SU-DHL-6 (cell line): ENCODE data around the gene OAS3.

Source experiments
- H2AFZ ChIP-seq: fragments of 200-600 bp; sonication (generic); 2 replicates; pipeline ENCODE4 v1.6.1; 2014; ENCODE audit warnings: low read depth, mild to moderate bottlenecking, moderate library complexity, mixed read lengths, antibody characterized with exemption, low read length; ENCODE audit not compliant: severe bottlenecking
- H3F3A ChIP-seq: fragments of 200-600 bp; shearing (Covaris generic); 2 replicates; pipeline ENCODE4 v1.6.0; 2016; ENCODE audit warnings: antibody characterized with exemption, mild to moderate bottlenecking; ENCODE audit not compliant: insufficient read depth
- H3K27ac ChIP-seq: fragments of 200-600 bp; sonication (generic); 2 replicates; pipeline ENCODE4 v1.5.1; 2016; ENCODE audit warnings: low read depth, mild to moderate bottlenecking, low read length, moderate library complexity, mixed read lengths
- H3K27me3 ChIP-seq: fragments of 200-600 bp; sonication (generic), shearing (Covaris generic); 2 replicates; pipeline ENCODE4 v1.6.0; 2014; ENCODE audit warnings: mild to moderate bottlenecking, low read length
- H3K36me3 ChIP-seq: fragments of 200-600 bp; sonication (generic); 2 replicates; pipeline ENCODE4 v1.6.1; 2014; ENCODE audit warnings: mild to moderate bottlenecking, low read length, mixed read lengths
- H3K4me2 ChIP-seq: fragments of 300-600, 200-600 bp; shearing (Covaris generic), sonication (generic); 2 replicates; pipeline ENCODE4 v1.6.0; 2014; ENCODE audit warnings: low read length, low read depth, mild to moderate bottlenecking; ENCODE audit not compliant: poor library complexity, severe bottlenecking
- H3K4me3 ChIP-seq: fragments of 200-600 bp; sonication (generic); 2 replicates; pipeline ENCODE4 v1.5.1; 2014; ENCODE audit warnings: antibody characterized with exemption, low read length, mild to moderate bottlenecking, mixed read lengths; ENCODE audit not compliant: insufficient read depth, poor library complexity, severe bottlenecking
- H3K79me2 ChIP-seq: fragments of 200-600 bp; sonication (generic); 2 replicates; pipeline ENCODE4 v1.6.1; 2014; ENCODE audit warnings: mild to moderate bottlenecking, low read length, moderate library complexity; ENCODE audit not compliant: insufficient read depth
- H3K9ac ChIP-seq: fragments of 200-600 bp; sonication (generic); 2 replicates; pipeline ENCODE4 v1.7.0; 2014; ENCODE audit warnings: mild to moderate bottlenecking, low read length
- H3K9me2 ChIP-seq: fragments of 200-600 bp; sonication (generic); replicated peaks from 2 replicates; pipeline ENCODE4 v1.6.1; 2014; ENCODE audit warnings: low read length; ENCODE audit not compliant: insufficient read depth
- H3K9me3 ChIP-seq: fragments of 200-600 bp; sonication (generic); 2 replicates; pipeline ENCODE4 v1.6.1; 2014; ENCODE audit warnings: low read length, mixed read lengths; ENCODE audit not compliant: insufficient read depth
- H4K20me1 ChIP-seq: fragments of 200-600 bp; sonication (generic); 2 replicates; pipeline ENCODE4 v1.6.1; 2014; ENCODE audit warnings: low read depth, mild to moderate bottlenecking, antibody characterized with exemption, low read length, moderate library complexity, mixed read lengths
- CTCF ChIP-seq: fragments of 200-600 bp; sonication (generic); IDR thresholded peaks from one replicate; pipeline ENCODE4 v1.5.1; 2017; ENCODE audit warnings: antibody characterized with exemption, mild to moderate bottlenecking, low read length, moderate library complexity; ENCODE audit not compliant: insufficient read depth, poor library complexity, severe bottlenecking
- EZH2phosphoT487 ChIP-seq: fragments of 200-600 bp; sonication (generic), shearing (Covaris generic); conservative IDR thresholded peaks from 2 replicates; pipeline ENCODE4 v1.6.1; 2018; ENCODE audit warnings: mild to moderate bottlenecking, antibody characterized with exemption, low read length, moderate library complexity, mixed read lengths

OAS3 gene

GRCh38 chr12:112906712-112907414 lies 31.4 kb upstream of the OAS3 start, which contains the start of gene OAS1:
TSS of gene OAS1 (plus strand) at chr12:112906962. CDS start at chr12:112907040, 78 bp downstream.
- Histone ChIP-seq H3K9me2 (no peaks in the 10 kb centered on the region), H3K9ac (peak within 1 kb of the TSS; percentile 51), H2AFZ (no peak within 1 kb of the TSS), H3K79me2 (peaks cover 7% of the 10 kb centered on the region; the same call in 1 of the 2 replicates), H3K27ac (peak within 1 kb of the TSS; percentile 87), H3K27me3 (no peaks in the 10 kb centered on the region), H3F3A (no peaks in the 10 kb centered on the region), H4K20me1 (no peaks in the 10 kb centered on the region), H3K36me3 (0 out of 2 replicates have a peak, but pooled peaks cover 3% of the 10 kb centered on the region), H3K4me2 (peak within 1 kb of the TSS; percentile 65), H3K9me3 (no peaks in the 10 kb centered on the region), H3K4me3 (peak within 1 kb of the TSS; percentile 51)
- no peak for TF ChIP-seq EZH2phosphoT487
- TF ChIP-seq CTCF = no peak

- no peaks in the 10 kb centered on the region for H3K9me2 ChIP-seq
- H3K36me3 ChIP-seq = 0 out of 2 replicates have a peak, but pooled peaks cover 4% of the 10 kb centered on the region
- peaks cover 7% of the 10 kb centered on the region; the same call in 1 of the 2 replicates for H3K79me2 ChIP-seq
- H4K20me1 ChIP-seq = no peaks in the 10 kb centered on the region
- H3F3A ChIP-seq = no peaks in the 10 kb centered on the region
- H3K9me3 ChIP-seq = peaks cover 2% of the 10 kb centered on the region; the same call in 1 of the 2 replicates
- peak overlapping the region; percentile 65 for H3K4me2 ChIP-seq
- peak overlapping the region; percentile 51 for H3K4me3 ChIP-seq
- H3K27me3 ChIP-seq = no peaks in the 10 kb centered on the region
- H3K27ac ChIP-seq = peak overlapping the region; percentile 87
- peak overlapping the region; percentile 51 for H3K9ac ChIP-seq
- no peak overlapping the region for H2AFZ ChIP-seq
- TF ChIP-seq EZH2phosphoT487 = no peak
- no peak for TF ChIP-seq CTCF
Measured at GRCh38 chr12:112907415-112908157, 30.7 kb upstream of the OAS3 start.

GRCh38 chr12:112908548-112908947 lies 29.7 kb upstream of the OAS3 start:
- Histone ChIP-seq H2AFZ (no peak overlapping the region), H3K27ac (no peak overlapping the region), H3K4me2 (peak overlapping the region; percentile 65), H3K9ac (no peak overlapping the region), H3F3A (no peaks in the 10 kb centered on the region), H3K9me2 (no peaks in the 10 kb centered on the region), H3K9me3 (peaks cover 12% of the 10 kb centered on the region; the same call in 1 of the 2 replicates), H3K27me3 (no peaks in the 10 kb centered on the region), H3K4me3 (no peak overlapping the region), H3K79me2 (peaks cover 7% of the 10 kb centered on the region; the same call in 1 of the 2 replicates), H4K20me1 (no peaks in the 10 kb centered on the region), H3K36me3 (peaks cover 14% of the 10 kb centered on the region)
- TF ChIP-seq EZH2phosphoT487 (no peak), CTCF (no peak)
